HFFc6 (cell line): ENCODE measurements around the gene TUBA4B. TPM values are rescaled to one million over a fixed set of nuclear protein-coding genes. Genes with fewer than 3 reads are reported as not detected.

Experiments
- DNase-seq: peaks from one replicate; pipeline ENCODE4 v3.0.0-alpha.2; 2018
- H3K27ac Mint-ChIP-seq: 2 replicates; pipeline ENCODE4 v1.8.0; 2020; ENCODE audit warnings: mild to moderate bottlenecking, mixed read lengths
- H3K27me3 Mint-ChIP-seq: 2 replicates; pipeline ENCODE4 v1.8.0; 2021; ENCODE audit warnings: mild to moderate bottlenecking, moderate library complexity, mixed read lengths; ENCODE audit not compliant: insufficient read depth
- H3K36me3 Mint-ChIP-seq: 2 replicates; pipeline ENCODE4 v1.8.0; 2021; ENCODE audit warnings: low read depth, mixed read lengths
- H3K4me1 Mint-ChIP-seq: 2 replicates; pipeline ENCODE4 v1.8.0; 2020; ENCODE audit warnings: low read depth, mixed read lengths
- H3K4me3 Mint-ChIP-seq: 2 replicates; pipeline ENCODE4 v1.8.0; 2020; ENCODE audit warnings: mild to moderate bottlenecking, moderate library complexity, mixed read lengths
- H3K9me3 Mint-ChIP-seq: 2 replicates; pipeline ENCODE4 v1.8.0; 2020; ENCODE audit warnings: mild to moderate bottlenecking, mixed read lengths
- total RNA-seq, 6 experiments: library from RNA; stranded (reverse); fragmentation: NEBNext Ultra II Directional; extraction: Animal tissue kit (Norgen Biotek cat#: 25700); gene quantifications; 2 replicates in 1 of 6; 3 replicates in 5 of 6; pipeline ENCODE4 v1.2.3, GENCODE V29; 2021
- TF ChIP-seq, protein P1 (sequence below): fragments of 200-600 bp; sonication (generic); IDR thresholded peaks from 2 replicates; pipeline ENCODE4 v1.5.0; 2021; ENCODE audit warnings: antibody characterized with exemption, mild to moderate bottlenecking

The TUBA4B gene
- total RNA-seq, 6 experiments from 2014 or later: not detected

DNA sequence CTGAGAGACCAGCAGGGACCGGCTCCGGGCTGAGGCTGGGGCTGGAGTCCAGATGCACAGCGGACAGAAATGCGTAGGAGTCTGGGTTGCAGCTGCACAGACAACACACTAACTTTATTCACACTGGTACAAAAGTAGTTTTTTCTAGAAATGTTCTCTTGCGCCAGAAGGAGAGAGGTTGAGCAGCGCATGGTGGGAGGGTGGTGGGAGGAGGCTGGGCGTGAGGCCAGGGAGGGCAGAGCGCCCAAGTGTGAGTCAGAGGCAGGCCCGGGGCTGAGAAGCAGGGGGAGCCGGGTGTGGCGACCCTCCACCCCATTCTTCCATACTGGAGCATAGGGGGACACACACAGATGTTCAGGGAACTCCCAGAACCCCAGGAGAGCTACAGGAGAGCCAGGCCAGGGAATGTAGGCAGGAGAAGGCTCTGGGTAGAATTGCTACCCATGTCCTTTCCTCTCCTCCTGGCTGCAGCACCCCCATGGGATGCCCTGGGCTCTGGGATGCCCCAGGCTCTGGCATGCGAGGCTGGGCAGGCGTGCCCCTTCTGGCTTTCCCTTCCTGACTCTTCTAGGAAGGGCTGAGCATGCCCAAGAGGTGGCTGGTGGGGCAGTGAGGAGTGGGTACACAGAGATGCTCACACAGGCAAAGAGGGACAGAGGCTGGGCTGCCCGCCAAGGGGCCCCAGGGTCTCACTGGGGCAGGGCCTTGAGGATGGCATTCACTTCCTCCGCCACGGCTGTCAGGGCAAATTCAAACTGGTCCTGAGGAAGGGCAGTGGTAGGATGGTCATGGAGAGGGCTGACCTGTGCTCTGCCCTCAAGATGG is 36.7 kb downstream of the TUBA4B start:
- H3K9me3 Mint-ChIP-seq: no peaks in the 10 kb centered on the region
- H3K4me1 Mint-ChIP-seq: peaks cover 24% of the 10 kb centered on the region
- H3K36me3 Mint-ChIP-seq: no peaks in the 10 kb centered on the region; the same call in 1 of the 2 replicates
- peak overlapping the region; percentile 79 for H3K27ac Mint-ChIP-seq
- peaks cover 9% of the 10 kb centered on the region for H3K27me3 Mint-ChIP-seq
- H3K4me3 Mint-ChIP-seq: peak overlapping the region; percentile 49
- TF ChIP-seq, protein P1, sequence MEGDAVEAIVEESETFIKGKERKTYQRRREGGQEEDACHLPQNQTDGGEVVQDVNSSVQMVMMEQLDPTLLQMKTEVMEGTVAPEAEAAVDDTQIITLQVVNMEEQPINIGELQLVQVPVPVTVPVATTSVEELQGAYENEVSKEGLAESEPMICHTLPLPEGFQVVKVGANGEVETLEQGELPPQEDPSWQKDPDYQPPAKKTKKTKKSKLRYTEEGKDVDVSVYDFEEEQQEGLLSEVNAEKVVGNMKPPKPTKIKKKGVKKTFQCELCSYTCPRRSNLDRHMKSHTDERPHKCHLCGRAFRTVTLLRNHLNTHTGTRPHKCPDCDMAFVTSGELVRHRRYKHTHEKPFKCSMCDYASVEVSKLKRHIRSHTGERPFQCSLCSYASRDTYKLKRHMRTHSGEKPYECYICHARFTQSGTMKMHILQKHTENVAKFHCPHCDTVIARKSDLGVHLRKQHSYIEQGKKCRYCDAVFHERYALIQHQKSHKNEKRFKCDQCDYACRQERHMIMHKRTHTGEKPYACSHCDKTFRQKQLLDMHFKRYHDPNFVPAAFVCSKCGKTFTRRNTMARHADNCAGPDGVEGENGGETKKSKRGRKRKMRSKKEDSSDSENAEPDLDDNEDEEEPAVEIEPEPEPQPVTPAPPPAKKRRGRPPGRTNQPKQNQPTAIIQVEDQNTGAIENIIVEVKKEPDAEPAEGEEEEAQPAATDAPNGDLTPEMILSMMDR: no peak
- peak; percentile 79 for DNase-seq

DNA sequence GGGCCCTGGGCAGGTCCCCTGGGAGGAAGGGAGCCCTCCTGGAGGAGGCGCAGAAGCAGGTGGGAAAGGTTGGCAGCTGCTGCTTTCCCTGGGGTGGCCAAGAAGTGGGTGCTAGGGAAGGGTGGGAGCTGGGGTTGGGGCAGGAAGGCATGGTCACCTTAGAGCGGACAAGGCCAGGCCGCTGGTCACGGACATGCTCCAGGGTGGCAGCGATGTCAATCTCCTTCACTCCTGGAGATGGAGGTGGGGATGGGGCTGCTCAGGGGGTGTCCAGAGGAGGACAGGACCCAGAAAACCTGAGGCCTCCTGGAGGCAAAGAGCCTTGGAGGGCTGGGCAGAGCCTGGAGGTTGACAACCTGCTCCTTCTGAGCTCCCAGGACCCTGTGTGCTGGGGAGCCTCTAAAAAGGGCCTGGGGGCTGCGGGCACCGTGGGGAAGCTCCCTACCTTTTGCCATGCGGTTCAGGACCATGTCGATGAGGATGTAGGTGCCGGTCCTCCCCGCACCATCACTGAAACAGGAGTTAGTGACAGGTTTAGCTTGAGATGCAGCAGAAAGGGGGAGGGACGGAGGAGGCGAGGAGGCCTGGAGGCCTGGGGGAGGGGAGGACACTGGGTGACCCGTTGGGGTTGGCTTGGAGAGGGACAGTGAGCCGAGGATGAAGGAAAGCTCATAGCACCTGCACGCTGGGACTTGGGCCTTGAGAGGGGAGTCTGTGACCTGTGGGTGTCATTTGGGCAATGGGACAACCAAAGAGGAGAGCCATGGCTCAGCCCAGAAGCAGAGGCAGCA is 37.5 kb downstream of the TUBA4B start:
- no peak for DNase-seq
- peaks cover 24% of the 10 kb centered on the region for H3K4me1 Mint-ChIP-seq
- H3K36me3 Mint-ChIP-seq: no peaks in the 10 kb centered on the region
- H3K4me3 Mint-ChIP-seq: no peak overlapping the region
- no peak overlapping the region for H3K27ac Mint-ChIP-seq
- H3K9me3 Mint-ChIP-seq: no peaks in the 10 kb centered on the region
- TF ChIP-seq, protein P1: no peak
- H3K27me3 Mint-ChIP-seq: peaks cover 9% of the 10 kb centered on the region

DNA sequence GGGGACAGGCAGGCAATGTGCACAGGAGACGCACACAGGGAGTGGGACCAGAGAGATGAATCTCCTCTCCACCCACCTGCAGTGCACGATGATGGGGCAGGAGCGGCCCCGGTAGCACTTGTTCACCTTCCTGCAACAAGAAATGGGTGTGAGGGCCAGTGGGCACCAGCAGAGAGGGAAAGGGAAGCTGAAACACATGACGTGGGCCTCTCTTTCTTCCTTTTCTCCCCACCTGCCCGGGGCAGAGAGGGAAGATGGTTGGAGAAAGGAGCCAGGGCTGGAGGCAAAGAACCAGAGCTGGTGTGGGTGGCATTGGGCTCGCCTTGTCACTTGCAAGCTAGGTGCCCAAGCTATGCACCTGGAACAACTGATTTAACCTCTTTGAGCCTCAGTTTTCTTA is 38.4 kb downstream of the TUBA4B start:
- peaks cover 9% of the 10 kb centered on the region for H3K27me3 Mint-ChIP-seq
- H3K27ac Mint-ChIP-seq: no peak overlapping the region
- TF ChIP-seq, protein P1: no peak
- no peaks in the 10 kb centered on the region for H3K36me3 Mint-ChIP-seq
- DNase-seq: no peak
- H3K9me3 Mint-ChIP-seq: no peaks in the 10 kb centered on the region
- H3K4me1 Mint-ChIP-seq: peaks cover 19% of the 10 kb centered on the region
- no peak overlapping the region for H3K4me3 Mint-ChIP-seq

DNA sequence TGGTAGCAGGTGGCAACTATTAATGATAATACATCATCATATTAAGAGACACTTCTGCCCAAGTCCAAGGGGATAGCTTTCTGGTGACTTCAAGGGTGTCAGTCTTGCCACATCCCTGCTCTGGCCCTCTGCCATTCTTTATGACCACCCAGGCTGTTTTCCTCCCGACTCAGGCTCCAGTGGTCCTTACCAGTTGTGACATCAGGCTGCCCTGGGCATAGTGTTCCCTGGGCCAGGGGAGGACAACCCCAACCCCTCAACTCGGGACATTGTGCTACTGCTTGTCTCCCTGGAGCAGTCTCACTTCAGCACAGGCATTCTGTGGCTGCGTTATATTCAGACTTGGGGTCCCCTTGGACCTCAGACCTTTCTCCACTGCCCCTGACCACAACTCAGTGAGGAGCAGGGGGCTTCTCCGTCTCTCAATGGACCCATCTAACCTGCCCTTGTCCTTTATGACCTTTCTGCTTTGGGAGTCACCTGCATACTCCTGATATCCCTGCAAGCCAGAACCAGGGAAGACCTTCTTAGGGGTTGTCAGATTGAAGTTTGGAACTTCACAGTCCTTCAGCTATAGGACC is 39.0 kb downstream of the TUBA4B start:
- H3K27ac Mint-ChIP-seq: no peak overlapping the region
- TF ChIP-seq, protein P1: no peak
- H3K27me3 Mint-ChIP-seq: peaks cover 9% of the 10 kb centered on the region
- no peaks in the 10 kb centered on the region for H3K9me3 Mint-ChIP-seq
- H3K36me3 Mint-ChIP-seq: no peaks in the 10 kb centered on the region
- H3K4me1 Mint-ChIP-seq: peaks cover 16% of the 10 kb centered on the region
- DNase-seq: no peak
- H3K4me3 Mint-ChIP-seq: no peak overlapping the region

DNA sequence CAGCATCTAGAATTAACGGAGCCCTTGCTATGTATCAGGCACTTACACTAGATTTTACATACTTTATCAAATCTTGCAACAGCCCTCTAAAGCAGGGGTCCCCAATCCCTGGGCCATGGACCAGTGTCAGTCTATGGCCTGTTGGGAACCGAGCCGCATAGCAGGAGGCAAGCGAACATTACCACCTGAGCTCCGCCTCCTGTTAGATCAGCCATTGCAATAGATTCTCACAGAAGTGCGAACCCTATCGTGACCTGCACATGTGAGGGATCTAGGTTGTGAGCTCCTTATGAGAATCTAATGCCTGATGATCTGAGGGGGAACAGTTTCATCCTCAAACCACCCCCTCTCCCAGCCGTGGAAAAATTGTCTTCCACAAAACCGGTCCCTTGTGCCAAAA is 39.6 kb downstream of the TUBA4B start:
- H3K36me3 Mint-ChIP-seq: no peaks in the 10 kb centered on the region
- no peaks in the 10 kb centered on the region for H3K9me3 Mint-ChIP-seq
- H3K4me1 Mint-ChIP-seq: peaks cover 16% of the 10 kb centered on the region
- TF ChIP-seq, protein P1: no peak
- no peak overlapping the region for H3K4me3 Mint-ChIP-seq
- peaks cover 6% of the 10 kb centered on the region for H3K27me3 Mint-ChIP-seq
- DNase-seq: no peak
- H3K27ac Mint-ChIP-seq: no peak overlapping the region
